GM13976 (cell line): ENCODE data around the gene ZNF281.
"Not testable (repeated sequence)": the region's sequence is repeated elsewhere in the genome, so short reads cannot be mapped to it uniquely, and the experiment has no call there.

Experiments
- DNase-seq: peaks from one replicate; pipeline ENCODE4 v3.0.0; 2012; ENCODE audit warnings: low spot score
- CTCF ChIP-seq: IDR thresholded peaks from 2 replicates; pipeline ENCODE4 v1.5.1; 2012; ENCODE audit warnings: borderline replicate concordance, mild to moderate bottlenecking; ENCODE audit not compliant: insufficient read depth; ENCODE audit errors: extremely low read depth, missing control alignments, control extremely low read depth
- in situ Hi-C: fragments of 300-500 bp; cut with MboI; formaldehyde crosslinking; loops from one replicate; pipeline ENCODE4 v1.12.0; 2022; ENCODE audit warnings: low sequenced_read_pairs, mixed read lengths, inconsistent platforms; ENCODE audit not compliant: unreplicated experiment

The ZNF281 gene

GRCh38 chr1:200442023-200442422, 32.2 kb upstream of the ZNF281 start:
- TF ChIP-seq CTCF = no peak
- no peak for DNase-seq
- in situ Hi-C loops = no loop called here

GRCh38 chr1:200438911-200439310, 29.1 kb upstream of the ZNF281 start:
- in situ Hi-C loops = no loop called here
- TF ChIP-seq CTCF = no peak
- no peak for DNase-seq

- DNase-seq, in situ Hi-C loops: not testable (repeated sequence)
Measured at GRCh38 chr1:200438413-200438812, 28.6 kb upstream of the ZNF281 start.

GRCh38 chr1:200437556-200438203, 27.8 kb upstream of the ZNF281 start:
- DNase-seq = peak; percentile 39
- in situ Hi-C loops = no loop called here
- no peak for TF ChIP-seq CTCF

- in situ Hi-C loops = no loop called here
- no peak for DNase-seq
- TF ChIP-seq CTCF = no peak
Measured at GRCh38 chr1:200437088-200437487, 27.3 kb upstream of the ZNF281 start.

GRCh38 chr1:200436436-200436835, 26.6 kb upstream of the ZNF281 start:
- no peak for TF ChIP-seq CTCF
- no peak for DNase-seq
- in situ Hi-C loops = no loop called here

GRCh38 chr1:200435200-200435780, 25.5 kb upstream of the ZNF281 start:
- DNase-seq = no peak
- in situ Hi-C loops = no loop called here
- TF ChIP-seq CTCF = no peak
